ENCODE measurements around the gene ZNRD2.

GRCh38 chr11:65588199-65589054 is 18.1 kb downstream of the ZNRD2 start:
- TF ChIP-seq POLR2AphosphoS5 (IDR thresholded peaks at IDR 0.05; ENCODE audit: low read depth, low read length) (no peak), SIN3A (IDR thresholded peaks at IDR 0.05; ENCODE audit: borderline replicate concordance, insufficient read depth, low read depth, low read length) (no peak), REST (IDR thresholded peaks at IDR 0.05; ENCODE audit: insufficient read depth in 1 of 2, low read depth in 2 of 2, low read length in 1 of 2) (no peak)
- TF ChIP-seq, protein P1, sequence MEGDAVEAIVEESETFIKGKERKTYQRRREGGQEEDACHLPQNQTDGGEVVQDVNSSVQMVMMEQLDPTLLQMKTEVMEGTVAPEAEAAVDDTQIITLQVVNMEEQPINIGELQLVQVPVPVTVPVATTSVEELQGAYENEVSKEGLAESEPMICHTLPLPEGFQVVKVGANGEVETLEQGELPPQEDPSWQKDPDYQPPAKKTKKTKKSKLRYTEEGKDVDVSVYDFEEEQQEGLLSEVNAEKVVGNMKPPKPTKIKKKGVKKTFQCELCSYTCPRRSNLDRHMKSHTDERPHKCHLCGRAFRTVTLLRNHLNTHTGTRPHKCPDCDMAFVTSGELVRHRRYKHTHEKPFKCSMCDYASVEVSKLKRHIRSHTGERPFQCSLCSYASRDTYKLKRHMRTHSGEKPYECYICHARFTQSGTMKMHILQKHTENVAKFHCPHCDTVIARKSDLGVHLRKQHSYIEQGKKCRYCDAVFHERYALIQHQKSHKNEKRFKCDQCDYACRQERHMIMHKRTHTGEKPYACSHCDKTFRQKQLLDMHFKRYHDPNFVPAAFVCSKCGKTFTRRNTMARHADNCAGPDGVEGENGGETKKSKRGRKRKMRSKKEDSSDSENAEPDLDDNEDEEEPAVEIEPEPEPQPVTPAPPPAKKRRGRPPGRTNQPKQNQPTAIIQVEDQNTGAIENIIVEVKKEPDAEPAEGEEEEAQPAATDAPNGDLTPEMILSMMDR (IDR thresholded peaks at IDR 0.05), result no peak; the same call in 1 of the 2 replicates
